AG20443 (cell line): ENCODE measurements around the gene EGFL8.
"Not testable (repeated sequence)": the region's sequence is repeated elsewhere in the genome, so short reads cannot be mapped to it uniquely, and the experiment has no call there.

Experiments
- DNase-seq: peaks from one replicate; pipeline ENCODE4 v3.0.0; 2012; ENCODE audit warnings: low spot score, mixed read lengths

EGFL8 gene

DNA sequence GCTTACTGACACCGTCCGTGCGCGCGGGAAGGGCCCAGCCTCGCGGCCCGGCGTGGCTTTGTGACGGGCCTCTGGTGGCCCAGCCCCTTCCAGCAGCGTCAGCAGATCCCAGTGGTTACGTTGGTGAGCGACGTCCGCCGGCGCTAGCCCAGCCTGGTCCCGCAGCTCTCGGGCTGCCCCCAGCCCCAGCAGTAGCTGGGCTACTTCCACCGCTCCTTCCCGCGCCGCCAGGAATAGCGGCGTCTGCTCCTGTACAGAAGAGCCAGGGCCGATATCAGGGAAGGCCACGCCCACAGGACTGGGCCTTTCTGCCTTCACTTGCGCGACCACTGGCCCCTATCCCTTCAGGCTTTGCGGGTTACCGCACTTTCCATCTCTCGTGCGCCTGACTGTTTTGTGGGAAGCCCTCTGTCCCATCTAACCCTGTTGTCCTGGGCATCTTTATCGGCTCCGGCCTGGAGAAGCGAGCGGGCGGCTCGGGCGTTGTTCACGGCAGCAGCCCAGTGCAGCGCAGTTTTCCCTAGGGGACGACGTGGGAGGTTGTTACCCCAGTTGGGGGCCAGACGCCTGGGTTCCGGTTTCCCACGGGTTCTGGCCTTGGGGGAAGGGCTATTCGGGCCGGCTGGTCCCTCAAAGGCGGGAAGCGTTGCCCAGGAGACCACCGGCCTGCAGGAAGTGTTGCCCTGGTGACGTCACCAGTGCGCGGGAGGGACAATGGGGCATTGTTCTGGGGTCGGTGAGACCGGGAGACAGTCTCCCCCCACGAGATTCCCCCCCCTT, 31.7 kb downstream of the EGFL8 start:
- peak; percentile 75 for DNase-seq

- no peak for DNase-seq
Measured at GRCh38 chr6:32196682-32197616, 32.6 kb downstream of the EGFL8 start.

DNA sequence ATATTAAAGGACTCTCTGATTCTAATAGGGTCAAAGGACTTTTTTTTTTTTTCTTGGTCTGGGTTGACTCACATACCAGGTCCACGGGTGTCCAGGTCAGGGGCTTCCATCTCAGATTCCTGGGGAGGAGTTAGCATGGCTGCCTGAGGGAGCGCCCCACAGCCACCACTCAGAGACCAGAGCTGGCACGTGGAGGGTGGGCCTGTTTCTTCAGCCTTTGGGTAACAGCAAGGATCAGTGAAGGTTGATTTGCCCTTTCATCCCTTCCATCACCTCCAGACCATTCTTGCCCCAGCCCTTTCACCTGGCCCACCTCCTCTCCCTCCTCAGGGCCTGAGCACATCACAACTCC, 33.9 kb downstream of the EGFL8 start:
- no peak for DNase-seq

GRCh38 chr6:32198866-32199265, 34.5 kb downstream of the EGFL8 start:
- no peak for DNase-seq

DNA sequence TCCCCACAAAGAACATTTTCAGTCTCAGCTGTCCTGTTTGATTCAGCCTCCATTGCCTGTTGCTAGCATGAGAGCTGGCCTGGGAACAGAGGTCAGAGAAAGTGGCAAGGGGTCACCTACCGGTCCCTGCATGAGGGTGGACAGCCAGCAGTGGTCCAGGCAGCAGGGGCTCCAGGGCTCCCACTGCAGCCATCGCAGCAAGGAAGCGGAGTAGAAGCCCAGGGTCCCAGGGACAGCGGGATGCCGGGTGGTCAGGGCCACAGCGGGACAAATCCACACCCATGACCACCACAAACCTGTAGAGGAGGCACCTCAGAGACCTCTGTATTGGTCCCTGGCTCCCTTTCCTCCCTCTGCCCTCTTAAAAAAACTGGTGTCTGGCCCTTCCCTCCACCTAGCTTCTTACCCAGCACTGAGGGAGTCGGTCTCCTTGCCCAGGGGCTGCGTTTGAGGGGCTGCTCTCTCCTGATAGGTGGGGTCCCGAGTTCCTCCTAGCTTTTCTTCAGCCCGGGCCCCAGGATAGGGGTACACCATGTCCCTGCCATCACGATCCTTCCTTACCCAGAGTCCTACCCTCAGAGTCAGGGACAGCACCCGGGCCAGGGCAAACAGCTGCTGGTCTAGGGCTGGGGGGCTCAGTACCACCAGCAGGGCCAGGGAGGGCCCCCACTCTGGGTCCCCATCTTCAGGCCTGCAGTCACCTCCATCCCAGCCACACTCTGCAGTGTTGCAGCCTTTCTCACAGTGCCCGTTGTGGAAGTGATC, 36.5 kb downstream of the EGFL8 start:
- no peak for DNase-seq

GRCh38 chr6:32202186-32202585, 37.8 kb downstream of the EGFL8 start:
- no peak for DNase-seq

DNA sequence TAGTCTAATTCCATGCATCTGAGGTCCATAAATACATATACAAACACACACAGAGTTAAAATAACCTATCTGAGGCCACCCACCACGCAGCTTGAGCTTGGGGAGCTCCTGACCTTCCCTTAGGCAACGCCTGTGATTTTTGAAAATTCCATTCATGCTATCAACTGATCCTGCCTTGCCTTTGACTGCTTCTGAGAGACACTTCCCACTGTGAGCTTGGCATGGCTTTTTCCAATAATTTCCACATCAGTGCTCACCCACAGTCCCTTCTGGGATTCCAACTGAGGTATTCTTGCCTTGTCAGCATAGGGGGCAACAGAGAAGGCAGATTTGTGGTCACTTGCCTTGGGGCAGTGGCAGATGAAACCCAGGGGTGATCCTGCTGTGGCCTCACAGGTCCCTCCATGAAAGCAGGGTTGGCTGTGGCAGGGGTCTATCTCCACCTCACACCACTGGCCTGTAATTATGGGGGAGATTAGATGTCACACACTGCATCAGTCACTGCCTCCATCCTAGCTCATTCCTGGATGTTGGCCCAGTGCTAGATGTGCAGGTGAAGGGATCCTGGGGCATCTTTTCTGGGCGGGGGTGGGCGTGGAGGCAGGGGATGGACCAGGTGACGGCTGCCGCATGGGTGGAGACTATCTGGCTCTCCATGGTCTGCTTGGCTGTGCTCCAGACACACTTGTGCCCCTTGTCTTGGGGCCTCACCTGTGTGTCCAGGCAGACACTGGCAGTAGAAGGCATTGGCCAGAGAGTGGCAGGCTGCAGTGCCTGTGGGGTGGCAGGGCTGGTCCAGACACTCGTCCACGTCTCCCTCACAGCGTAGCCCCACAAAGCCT, 39.3 kb downstream of the EGFL8 start:
- DNase-seq = no peak

- DNase-seq = no peak
Measured at GRCh38 chr6:32204268-32204715, 39.9 kb downstream of the EGFL8 start.

DNA sequence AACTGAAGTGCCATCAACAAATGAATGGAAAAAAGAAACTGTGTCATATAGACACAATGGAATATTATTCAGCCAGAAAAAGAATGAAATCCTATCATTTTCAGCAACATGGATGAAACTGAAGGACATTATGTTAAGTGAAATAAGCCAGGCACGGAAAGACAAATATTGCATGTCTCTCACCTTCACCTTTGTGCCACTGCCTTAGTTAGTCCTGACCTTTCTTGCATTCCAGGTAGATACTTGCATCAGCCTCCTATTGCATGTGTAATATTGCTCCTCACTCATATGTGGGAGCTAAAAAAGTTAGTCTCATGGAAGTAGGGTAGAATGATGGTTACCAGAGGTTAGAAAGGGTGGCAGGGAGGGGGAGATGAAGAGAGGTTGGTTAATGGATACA, 44.6 kb downstream of the EGFL8 start:
- no peak for DNase-seq

DNA sequence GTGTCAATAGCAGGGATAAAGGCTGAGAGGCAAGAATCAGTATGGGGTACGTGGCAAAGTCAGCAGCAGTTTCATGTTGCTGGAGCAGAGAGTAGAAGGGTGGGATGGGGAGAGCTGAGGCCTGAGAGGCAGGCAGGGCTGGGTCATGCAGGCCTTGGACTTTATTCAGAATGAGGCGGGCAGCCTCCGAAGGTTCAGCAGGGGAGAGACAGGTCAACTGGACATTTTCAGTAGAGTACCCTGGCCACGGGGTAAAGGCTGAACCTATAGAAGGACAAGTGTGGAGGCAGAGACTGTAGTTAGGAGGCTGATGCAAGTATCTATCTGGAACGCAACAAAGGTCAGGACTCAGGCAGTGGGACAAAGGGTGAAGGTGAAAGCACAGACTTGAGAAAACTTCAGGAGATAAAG, 45.8 kb downstream of the EGFL8 start:
- no peak for DNase-seq

DNA sequence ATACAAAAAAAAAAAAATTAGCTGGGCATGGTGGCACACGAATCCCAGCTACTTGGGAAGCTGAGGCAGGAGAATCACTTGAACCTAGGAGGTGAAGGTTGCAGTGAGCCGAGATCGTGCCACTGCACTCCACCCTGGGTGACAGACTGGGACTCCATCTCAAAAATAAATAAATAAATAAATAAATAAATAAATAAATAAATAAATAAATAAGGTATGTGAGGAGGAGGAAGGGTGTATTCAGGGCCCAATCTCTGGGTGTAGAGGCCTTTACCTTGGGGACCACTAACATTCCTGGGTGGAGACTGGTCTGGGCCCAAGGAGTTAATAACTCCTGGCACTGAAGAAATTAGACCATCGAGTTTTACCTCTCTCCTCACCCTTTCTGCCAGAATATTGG, 47.0 kb downstream of the EGFL8 start:
- not testable (repeated sequence) for DNase-seq

DNA sequence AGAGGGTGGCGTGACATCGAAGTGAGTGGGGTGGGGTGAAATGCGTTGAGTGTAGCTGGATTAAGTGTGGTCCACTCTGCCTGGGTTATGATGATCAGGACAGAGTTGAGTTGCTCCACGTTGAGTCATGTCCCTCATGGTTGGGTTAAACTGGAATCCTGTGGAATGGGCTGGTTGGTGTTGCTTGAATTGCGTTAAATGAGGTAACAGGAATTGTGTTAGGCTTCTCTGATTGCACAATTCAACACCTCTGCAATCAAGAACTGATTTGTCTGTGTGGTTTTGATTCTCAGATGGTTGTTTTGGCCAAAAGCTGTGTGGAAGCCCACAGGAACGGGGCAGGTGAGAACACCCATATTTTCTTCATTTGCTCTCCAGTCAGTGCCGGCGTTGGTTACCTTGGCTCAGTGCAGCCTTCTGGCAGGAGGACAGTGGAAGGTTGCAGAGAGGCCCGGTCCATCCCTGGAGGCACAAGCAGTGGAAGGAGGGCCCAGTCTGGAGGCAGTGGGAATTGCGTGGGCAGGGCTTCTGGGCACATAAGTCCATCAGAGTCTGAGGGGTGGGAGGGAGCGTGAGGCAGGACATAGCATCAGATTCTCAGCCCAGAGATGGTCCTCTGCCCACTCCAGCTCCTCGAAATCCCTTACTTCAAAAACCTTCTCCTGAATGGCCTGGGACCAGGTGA, 47.8 kb downstream of the EGFL8 start:
- DNase-seq = no peak

DNA sequence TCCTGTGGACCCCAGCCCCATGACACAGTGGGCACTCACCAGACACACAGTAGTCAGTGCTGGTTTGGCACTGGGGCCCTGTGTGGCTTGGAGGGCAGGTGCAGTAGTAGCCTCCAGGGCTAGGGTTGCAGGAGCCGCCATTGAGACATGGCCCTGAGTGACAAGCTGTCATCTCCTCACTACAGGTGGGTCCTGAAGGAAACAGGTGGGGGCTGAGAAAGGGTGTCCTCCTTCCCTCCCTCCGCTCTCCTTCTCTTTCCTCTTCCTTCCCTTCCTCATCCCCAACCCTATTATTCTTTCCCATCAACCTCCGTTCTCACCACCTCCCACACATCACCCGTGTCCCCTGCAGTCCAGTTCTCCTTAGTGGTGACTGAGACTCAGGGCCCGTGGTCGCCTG, 49.3 kb downstream of the EGFL8 start:
- no peak for DNase-seq

- DNase-seq = no peak
Measured at GRCh38 chr6:32214126-32214525, 49.7 kb downstream of the EGFL8 start.

DNA sequence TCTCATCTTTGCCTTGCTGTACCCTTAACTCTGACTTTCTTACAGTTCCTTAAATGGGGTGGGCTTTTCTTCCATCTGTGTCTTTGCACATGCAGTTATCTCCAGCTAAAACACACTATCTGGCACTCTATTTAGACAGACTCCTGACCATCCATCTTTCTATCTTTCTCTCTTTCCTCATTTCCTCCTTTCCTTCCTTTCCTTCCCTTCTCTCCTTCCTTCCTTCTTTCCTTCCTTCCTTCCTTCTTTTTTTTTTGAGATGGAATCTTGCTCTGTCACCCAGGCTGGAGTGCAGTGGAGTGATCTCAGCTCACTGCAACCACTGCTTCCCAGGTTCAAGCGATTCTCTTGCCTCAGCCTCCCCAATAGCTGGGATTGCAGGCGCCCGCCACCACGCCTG, 51.2 kb downstream of the EGFL8 start:
- no peak for DNase-seq

DNA sequence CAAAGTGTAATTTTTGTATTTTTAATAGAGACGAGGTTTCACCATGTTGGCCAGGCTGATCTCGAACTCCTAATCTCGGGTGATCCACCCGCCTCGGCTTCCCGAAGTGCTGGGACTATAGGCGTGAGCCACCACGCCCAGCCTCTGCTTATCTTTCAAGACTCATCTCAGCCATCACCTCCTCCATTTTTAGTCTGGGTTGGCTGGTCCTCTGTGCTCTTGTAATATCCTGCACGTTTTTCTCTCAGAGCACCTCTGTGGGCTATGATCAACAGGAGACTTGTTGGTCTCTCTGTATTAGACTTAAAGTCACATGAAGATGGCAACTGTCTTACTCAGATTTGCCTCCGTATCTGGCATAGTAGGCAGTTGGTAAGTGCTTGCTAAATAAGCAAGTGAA, 51.9 kb downstream of the EGFL8 start:
- DNase-seq = no peak

DNA sequence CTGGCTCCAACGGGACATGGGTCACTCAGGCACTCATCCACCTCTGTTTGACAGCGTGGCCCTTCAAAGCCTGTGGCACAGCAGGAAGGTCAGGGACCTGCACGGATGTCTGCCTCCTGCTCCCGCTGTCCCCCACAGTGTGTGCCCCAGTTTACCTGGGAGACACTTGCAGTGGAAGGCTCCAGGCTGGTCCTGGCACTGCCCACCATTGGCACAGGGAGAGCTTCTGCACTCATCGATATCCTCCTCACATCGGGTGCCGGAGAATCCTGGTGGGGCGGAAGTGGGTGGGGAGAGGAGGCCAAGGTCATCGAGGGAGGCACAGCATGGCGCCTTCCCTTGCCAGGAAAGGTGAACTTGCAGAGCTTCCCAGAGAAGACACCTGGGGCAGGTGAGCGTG, 52.6 kb downstream of the EGFL8 start:
- DNase-seq = no peak
